GF-D8 (cell line): ENCODE measurements around the gene ZBTB38.

Experiments used
- DNase-seq: peaks from one replicate; lab custom pipeline; 2025; lab: John Stamatoyannopoulos, UW

Gene ZBTB38

DNA sequence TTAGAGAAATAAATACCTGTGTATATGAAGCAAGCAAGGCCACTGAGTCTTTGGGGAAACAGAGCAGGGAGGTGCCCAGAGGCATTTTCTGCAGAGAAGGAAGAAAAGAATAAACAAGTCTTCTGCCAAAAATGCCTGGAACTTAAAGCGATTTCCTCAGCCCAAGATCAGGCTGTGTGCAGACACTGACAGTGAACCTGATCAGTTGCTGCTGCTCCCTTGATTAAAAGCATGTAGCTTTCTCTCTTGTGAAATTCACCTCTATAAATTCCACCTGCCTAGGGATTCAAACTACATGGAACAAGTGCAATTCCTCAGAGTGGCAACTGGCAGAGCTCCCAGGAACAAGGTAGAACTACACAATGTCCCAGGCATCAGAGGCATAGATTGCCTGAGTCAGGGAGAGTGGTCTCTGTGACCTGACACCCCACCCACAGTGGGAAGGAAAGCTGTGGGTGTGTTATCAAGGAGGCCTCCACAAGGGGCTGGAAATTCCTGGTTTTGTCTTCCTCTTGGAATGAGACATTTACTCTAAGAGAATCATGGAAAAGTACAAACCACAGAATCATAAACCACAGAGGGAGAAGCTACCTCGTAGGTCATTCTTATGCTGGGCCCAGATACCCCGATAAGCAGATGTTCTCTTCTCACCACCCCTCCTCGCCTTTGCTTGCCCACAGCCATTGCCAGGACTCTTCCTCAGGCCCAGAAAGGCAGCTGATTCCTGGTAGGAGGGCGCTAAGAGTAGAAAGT, 1.8 kb upstream of the ZBTB38 start:
- DNase-seq, result no peak

DNA sequence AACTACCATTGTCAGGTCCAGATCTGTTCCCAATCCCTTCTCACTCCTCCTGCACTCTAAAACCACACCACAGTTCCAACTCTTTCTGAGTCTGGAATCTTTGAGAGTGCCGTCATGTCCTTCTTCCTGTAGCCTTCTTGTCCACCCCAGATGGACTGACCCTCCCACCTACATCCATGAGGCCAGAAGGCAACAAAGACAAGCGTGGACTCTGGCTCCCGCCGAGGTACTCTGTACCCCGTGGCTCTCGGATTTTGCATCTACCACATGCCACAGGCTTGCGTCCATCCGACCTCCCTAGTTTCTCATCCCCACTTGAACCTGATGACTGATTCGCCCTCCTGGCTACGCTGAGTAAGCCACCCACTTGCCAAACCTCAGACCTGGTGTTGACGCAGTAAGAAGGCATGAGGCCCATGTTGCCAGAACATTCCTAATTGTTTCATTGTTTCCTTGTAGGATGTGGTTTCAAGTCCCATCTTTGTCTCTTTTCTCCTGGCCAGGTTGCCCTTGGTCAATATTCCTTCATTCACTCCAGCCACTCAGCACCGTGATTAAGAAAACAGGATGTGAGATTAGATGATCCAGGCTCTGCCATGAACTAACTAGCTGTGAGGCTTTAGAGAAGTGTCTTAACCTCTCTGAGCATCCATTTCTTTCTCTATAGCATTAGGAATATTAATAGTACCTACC, 1.1 kb upstream of the ZBTB38 start:
- DNase-seq, result no peak

GRCh38 chr3:141368925-141369794, 856 bp downstream of the ZBTB38 start:
- DNase-seq, result no peak

DNA sequence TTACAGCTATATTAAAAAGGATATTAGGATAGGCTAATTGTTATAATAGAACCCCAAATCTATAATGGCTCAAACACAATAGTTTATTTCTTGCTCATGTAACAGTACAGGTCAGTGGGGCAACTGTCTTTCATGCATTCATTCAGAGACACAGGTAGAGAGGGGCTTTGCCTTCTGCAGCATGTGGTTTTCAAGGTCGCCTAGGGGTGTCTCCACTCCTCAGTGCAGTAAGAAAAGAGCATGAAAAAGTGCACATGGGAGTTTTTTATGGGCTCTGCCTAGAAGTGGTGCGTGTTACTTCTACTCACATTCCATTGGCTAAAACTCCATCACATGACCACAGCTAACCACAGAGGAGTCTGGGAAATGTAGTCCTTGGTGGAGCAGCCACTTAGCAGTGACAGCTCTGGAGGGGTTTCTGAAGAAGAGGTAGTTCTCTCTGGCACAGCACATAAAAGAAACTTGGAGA, 1.8 kb downstream of the ZBTB38 start:
- no peak for DNase-seq

DNA sequence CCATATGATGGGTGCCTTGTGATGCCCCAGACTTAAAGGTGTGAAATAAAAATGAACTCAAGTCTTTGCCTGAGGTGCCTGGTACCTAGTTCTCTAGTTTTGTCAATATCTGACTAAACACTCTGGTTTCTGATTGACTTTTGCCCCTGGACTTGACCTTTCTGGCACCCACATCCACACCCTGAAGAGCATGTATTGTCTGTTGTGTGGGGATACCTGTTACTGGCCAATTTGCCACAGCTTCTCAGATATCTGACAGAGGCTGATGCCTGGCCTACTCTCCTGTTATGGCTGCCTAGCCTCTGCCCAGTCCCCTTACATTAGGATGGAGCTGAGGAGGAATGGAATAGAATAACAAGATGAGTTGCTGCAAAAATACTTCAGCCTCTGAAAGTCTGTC, 3.6 kb downstream of the ZBTB38 start:
- no peak for DNase-seq

- no peak for DNase-seq
Measured at GRCh38 chr3:141372656-141373055, 4.4 kb downstream of the ZBTB38 start.

DNA sequence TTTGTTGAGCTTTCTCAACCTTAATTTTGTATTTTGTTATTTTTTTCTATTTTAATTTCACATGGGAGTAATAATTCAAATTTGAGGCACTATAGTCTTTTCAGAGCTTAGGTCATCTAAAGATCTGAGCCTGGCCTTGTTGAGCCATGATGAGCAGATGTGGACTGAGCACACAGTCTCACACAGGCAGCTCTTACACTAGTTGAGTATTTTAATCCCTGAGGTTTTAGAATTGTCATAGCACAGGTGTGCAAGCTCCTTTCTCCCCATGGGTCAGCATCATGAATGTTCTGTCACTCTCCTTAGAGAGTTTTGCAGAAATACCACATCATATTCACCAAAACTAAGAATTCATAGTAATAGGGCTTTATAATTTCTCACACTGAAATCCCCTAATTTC, 4.9 kb downstream of the ZBTB38 start:
- no peak for DNase-seq

GRCh38 chr3:141373768-141374526, 5.6 kb downstream of the ZBTB38 start:
- DNase-seq, result no peak

DNA sequence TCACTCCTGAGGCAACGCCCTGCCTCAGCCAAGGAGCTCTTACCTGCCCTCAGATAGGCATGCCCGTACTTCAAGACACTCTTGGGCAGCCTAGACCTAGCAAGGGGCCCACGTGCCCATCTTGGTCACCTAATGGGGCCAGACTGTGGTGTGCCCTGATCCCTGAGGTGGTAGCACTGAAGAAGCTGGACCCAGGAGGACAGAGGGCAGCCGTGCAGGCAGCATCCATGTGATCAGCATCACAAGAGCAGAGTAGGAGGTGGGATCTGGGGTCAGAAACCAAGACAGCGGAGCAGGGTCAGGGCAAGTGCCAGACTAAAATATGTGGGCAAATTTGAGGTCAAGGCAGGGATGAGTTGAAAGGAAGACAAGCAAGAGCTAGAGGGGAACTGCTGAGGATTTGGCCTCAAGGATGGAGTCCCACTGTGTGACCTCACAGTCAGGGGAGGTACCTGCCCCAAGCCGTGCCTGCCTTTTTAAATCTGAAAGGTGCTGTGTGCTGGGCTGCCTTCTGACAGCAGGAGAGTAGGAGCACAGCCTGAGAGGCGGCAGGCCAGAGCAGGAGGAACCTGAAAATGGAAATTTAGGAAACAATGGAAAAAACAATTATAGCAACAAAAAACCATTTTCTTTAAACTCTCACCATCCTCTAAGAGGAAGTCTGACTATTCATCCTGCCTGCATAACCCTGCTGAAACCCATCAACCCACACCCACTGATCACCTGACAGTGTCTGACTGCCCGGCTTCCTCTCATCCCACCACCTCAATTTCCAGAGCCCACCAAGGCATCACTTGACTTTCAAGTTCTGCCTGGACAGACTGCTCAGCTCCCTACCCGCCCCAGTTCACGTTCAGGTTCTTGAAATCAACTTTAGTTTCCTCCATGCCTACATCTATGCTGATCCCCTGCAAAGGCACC, 7.3 kb downstream of the ZBTB38 start:
- no peak for DNase-seq

GRCh38 chr3:141377377-141377776, 9.1 kb downstream of the ZBTB38 start:
- DNase-seq, result no peak

- no peak for DNase-seq
Measured at GRCh38 chr3:141378556-141378955, 10.3 kb downstream of the ZBTB38 start.

DNA sequence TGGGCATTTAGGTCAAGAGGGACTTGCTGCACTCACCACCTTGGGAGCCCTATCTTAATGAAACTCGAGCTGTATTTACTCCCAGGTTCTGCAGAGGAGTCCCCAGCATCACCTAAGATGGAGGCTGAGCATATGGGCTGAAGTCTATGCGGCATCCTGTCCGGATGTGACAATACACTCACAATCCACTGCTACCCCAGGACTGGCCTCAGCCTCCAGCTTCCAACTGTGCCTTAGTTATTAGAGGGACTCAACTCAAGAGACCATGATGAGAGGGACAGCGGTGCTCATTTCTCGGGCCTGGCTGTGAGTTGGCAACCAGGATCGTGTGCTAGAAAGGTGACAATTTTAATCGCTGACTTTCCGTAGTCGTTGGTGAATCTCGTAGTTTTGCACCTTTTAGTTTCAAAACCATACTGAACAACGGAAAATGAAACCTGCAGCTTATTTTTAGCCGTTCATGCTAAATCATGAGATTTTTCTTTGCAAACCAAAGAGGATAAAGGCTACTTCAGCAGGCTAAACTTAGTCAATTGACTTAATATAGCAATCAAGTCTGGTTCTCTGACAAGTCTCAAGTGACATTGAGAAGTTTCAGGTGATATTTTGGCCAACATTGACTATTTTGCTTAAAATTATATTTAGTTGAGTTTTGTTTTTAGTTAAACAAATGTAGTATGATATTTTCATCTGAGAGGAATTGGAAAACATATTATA, 11.1 kb downstream of the ZBTB38 start:
- no peak for DNase-seq

- no peak for DNase-seq
Measured at GRCh38 chr3:141380279-141380678, 12.0 kb downstream of the ZBTB38 start.

- no peak for DNase-seq
Measured at GRCh38 chr3:141380987-141381386, 12.7 kb downstream of the ZBTB38 start.

DNA sequence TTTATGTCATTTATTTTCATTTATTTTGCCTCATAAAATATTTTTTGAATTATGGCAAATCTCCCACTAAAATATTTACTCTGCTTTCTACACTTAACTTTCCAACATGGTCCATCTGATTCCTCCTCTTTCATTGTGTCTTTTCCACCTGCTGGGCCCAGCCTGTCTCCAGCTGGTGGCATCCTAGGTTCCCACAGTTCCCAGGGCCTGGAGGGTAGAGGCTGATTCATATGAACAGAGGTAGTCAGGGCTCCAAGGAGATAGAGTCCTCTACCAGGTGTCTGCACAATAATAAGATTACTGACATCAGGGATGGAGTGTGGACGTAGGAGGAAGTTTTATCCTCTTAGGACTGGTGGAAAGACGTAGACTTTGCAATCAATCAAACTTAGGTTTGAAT, 14.3 kb downstream of the ZBTB38 start:
- no peak for DNase-seq

GRCh38 chr3:141383555-141384129, 15.3 kb downstream of the ZBTB38 start:
- no peak for DNase-seq

DNA sequence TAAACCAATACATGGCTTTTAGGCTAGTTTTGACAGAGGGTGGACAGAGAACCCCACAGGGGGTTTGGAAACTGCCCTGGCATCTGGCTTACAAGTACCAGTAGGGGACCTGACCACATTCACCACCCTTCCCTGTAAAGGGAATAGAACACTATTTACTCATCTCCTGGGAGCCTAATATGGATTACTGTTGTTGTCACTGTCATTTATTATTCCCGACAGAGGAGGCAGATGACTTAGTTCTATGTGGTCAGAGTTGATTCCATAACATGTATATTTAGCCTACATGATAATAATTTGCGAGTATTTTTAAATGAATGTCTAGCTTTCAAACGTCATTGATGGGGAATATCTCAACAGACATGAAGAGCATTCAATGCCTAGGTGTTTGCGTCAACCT, 15.9 kb downstream of the ZBTB38 start:
- DNase-seq, result no peak

- no peak for DNase-seq
Measured at GRCh38 chr3:141384575-141384974, 16.3 kb downstream of the ZBTB38 start.

DNA sequence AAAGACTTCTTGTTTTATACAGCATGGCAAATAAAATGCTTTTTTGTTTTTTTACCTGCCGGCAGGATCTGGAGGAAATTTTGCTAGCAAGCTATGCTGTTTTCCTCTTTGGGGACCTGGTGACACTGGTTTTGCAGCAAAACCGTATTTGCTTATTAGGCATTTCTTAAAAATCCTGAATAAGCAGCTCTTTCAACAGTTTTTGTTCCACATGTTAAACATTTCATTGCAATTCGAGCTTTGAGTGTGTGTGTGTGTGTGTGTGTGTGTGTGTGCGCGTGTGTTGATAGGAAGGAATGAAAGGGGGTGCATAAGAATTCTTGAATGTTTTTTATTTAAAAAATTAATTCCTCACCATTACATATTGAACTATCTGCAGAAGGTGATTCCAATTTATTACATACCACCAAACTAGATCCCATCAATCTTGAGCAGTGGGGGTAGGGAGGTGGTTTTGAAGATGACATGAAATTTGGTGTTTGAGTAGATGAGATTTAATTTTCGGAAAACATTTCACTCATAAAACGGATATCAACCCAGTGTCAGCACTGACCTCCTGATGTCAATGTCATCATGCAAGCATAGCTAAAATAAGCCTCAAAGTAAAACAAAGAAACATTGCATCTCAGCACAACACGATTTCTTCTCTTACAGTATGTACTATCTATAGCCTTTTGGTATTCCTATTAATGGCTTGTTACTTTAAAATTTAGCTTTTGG, 17.3 kb downstream of the ZBTB38 start:
- no peak for DNase-seq
